HG03520 (cell line): ENCODE results near the gene SUCNR1.
"Not testable (repeated sequence)": the region's sequence is repeated elsewhere in the genome, so short reads cannot be mapped to it uniquely, and the experiment has no call there.

Experiments used
- ATAC-seq: cut with Tn5 transposase; IDR thresholded peaks from one replicate; pipeline ENCODE4 v1.9.1; 2021; ENCODE audit warnings: mild to moderate bottlenecking, moderate library complexity; ENCODE audit not compliant: unreplicated experiment

Gene SUCNR1

GRCh38 chr3:151873398-151873797 lies at the start of gene SUCNR1:
Gene SUCNR1 (plus strand): TSS chr3:151873643. CDS start chr3:151879893, 6,250 bp downstream.
- ATAC-seq: no peak

- no peak for ATAC-seq
These were observed 45.6 kb upstream of the SUCNR1 start for GRCh38 chr3:151827816-151828215.

- ATAC-seq: no peak
These were observed 37.5 kb upstream of the SUCNR1 start for GRCh38 chr3:151835751-151836525.

GRCh38 chr3:151837057-151837456 lies 36.4 kb upstream of the SUCNR1 start:
- ATAC-seq: no peak

GRCh38 chr3:151838574-151839312 lies 34.7 kb upstream of the SUCNR1 start:
- peak; percentile 76 for ATAC-seq

- no peak for ATAC-seq
These were observed 34.2 kb upstream of the SUCNR1 start for GRCh38 chr3:151839313-151839631.

GRCh38 chr3:151841801-151842200 lies 31.6 kb upstream of the SUCNR1 start:
- no peak for ATAC-seq

GRCh38 chr3:151843275-151843674 lies 30.2 kb upstream of the SUCNR1 start:
- no peak for ATAC-seq

- ATAC-seq: no peak
These were observed 28.0 kb upstream of the SUCNR1 start for GRCh38 chr3:151845306-151845905.

- not testable (repeated sequence) for ATAC-seq
These were observed 23.4 kb upstream of the SUCNR1 start for GRCh38 chr3:151850065-151850464.

- ATAC-seq: no peak
These were observed 21.2 kb upstream of the SUCNR1 start for GRCh38 chr3:151852074-151852811.

- ATAC-seq: no peak
These were observed 17.3 kb upstream of the SUCNR1 start for GRCh38 chr3:151856118-151856517.

- ATAC-seq: no peak
These were observed 16.8 kb upstream of the SUCNR1 start for GRCh38 chr3:151856641-151857040.

GRCh38 chr3:151859233-151859673 lies 14.2 kb upstream of the SUCNR1 start:
- ATAC-seq: no peak

GRCh38 chr3:151859905-151860304 lies 13.5 kb upstream of the SUCNR1 start:
- ATAC-seq: no peak

- ATAC-seq: no peak
These were observed 9.8 kb upstream of the SUCNR1 start for GRCh38 chr3:151863611-151864010.

GRCh38 chr3:151864423-151865101 lies 8.9 kb upstream of the SUCNR1 start:
- no peak for ATAC-seq

GRCh38 chr3:151866711-151867410 lies 6.6 kb upstream of the SUCNR1 start:
- ATAC-seq: no peak

GRCh38 chr3:151867666-151868065 lies 5.8 kb upstream of the SUCNR1 start:
- ATAC-seq: no peak

- no peak for ATAC-seq
These were observed 4.3 kb upstream of the SUCNR1 start for GRCh38 chr3:151869181-151869580.
